DND-41 (cell line): ENCODE data around the gene BORCS8.
A peak's percentile ranks its signal among the peaks of the same experiment; 100 is the strongest.

Experiments used
- ATAC-seq: fragments of 200-7000 bp; cut with Tn5 transposase; 3 replicates; pipeline ENCODE4 v1.9.1; 2021; ENCODE audit warnings: low read depth; ENCODE audit not compliant: insufficient read depth
- DNase-seq: peaks from one replicate; pipeline ENCODE4 v3.0.0-alpha.2; 2020
- H2AFZ ChIP-seq: 2 replicates; pipeline ENCODE4 v1.6.0; 2012; ENCODE audit warnings: low read depth, low read length
- H3K27ac ChIP-seq: 2 replicates; pipeline ENCODE4 v1.5.1; 2012; ENCODE audit warnings: low read length, inconsistent platforms
- H3K27me3 ChIP-seq: fragments of 200-600 bp; sonication (generic); 2 replicates; pipeline ENCODE4 v1.6.0; 2012; ENCODE audit warnings: low read length, mild to moderate bottlenecking, inconsistent platforms; ENCODE audit not compliant: insufficient read depth, poor library complexity
- H3K36me3 ChIP-seq: 2 replicates; pipeline ENCODE4 v1.5.1; 2012; ENCODE audit warnings: low read length, inconsistent platforms; ENCODE audit not compliant: insufficient read depth
- H3K4me1 ChIP-seq: 2 replicates; pipeline ENCODE4 v1.5.1; 2012; ENCODE audit warnings: mild to moderate bottlenecking, low read length; ENCODE audit not compliant: insufficient read depth
- H3K4me2 ChIP-seq: 2 replicates; pipeline ENCODE4 v1.6.0; 2012; ENCODE audit warnings: mild to moderate bottlenecking, moderate library complexity, low read length, inconsistent platforms; ENCODE audit not compliant: insufficient read depth
- H3K4me3 ChIP-seq, 2 experiments: fragments of 200-600 bp in 1 of 2; shearing (Covaris generic) in 1 of 2; 2 replicates each; pipeline ENCODE4 v1.5.1; 2012 to 2016; ENCODE audit warnings: inconsistent platforms in 2 of 2, low read length in 2 of 2, mild to moderate bottlenecking in 2 of 2, low read depth in 1 of 2, moderate library complexity in 1 of 2
- H3K79me2 ChIP-seq: 2 replicates; pipeline ENCODE4 v1.6.0; 2012; ENCODE audit warnings: low read length, inconsistent platforms; ENCODE audit not compliant: insufficient read depth
- H3K9ac ChIP-seq: 2 replicates; pipeline ENCODE4 v1.6.0; 2012; ENCODE audit warnings: low read depth, mild to moderate bottlenecking, inconsistent platforms, low read length, moderate library complexity
- H3K9me3 ChIP-seq: 2 replicates; pipeline ENCODE4 v1.5.1; 2012; ENCODE audit warnings: low read length, moderate library complexity, mild to moderate bottlenecking, inconsistent platforms; ENCODE audit not compliant: insufficient read depth, severe bottlenecking
- H4K20me1 ChIP-seq: 2 replicates; pipeline ENCODE4 v1.6.0; 2012; ENCODE audit warnings: low read length; ENCODE audit not compliant: insufficient read depth
- CTCF ChIP-seq: IDR thresholded peaks from 2 replicates; pipeline ENCODE4 v1.5.1; 2012; ENCODE audit warnings: borderline replicate concordance, low read length, moderate library complexity, mild to moderate bottlenecking; ENCODE audit not compliant: poor library complexity, severe bottlenecking; ENCODE audit errors: extremely low read depth
- EZH2 ChIP-seq: IDR thresholded peaks from 3 replicates; pipeline ENCODE4 v1.6.1; 2012; ENCODE audit warnings: borderline replicate concordance, low read depth, mild to moderate bottlenecking, moderate library complexity, low read length, inconsistent platforms; ENCODE audit not compliant: severe bottlenecking

The BORCS8 gene

GRCh38 chr19:19192078-19192882 is at the start of gene BORCS8, which contains the start of gene RFXANK:
BORCS8 (minus strand) TSS chr19:19192152; CDS start chr19:19192117, 35 bp downstream.
RFXANK (plus strand) TSS chr19:19192258; CDS start chr19:19193947, 1,689 bp downstream.
- Histone ChIP-seq H3K79me2 (peaks cover 60% of the 10 kb centered on the region), H2AFZ (peak within 1 kb of the TSS; percentile 95), H3K9me3 (no peaks in the 10 kb centered on the region), H3K27me3 (no peaks in the 10 kb centered on the region), H3K36me3 (peaks cover 17% of the 10 kb centered on the region), H3K4me3 (peak within 1 kb of the TSS; percentile 64 to 79; a peak in 3 of 4 replicates), H3K4me1 (peaks cover 44% of the 10 kb centered on the region), H4K20me1 (peaks cover 19% of the 10 kb centered on the region), H3K27ac (peak within 1 kb of the TSS; percentile 86), H3K4me2 (peak within 1 kb of the TSS; percentile 78), H3K9ac (peak within 1 kb of the TSS; percentile 80)
- DNase-seq: peak; percentile 100
- peak; percentile 90 for ATAC-seq
- no peak for TF ChIP-seq EZH2
- TF ChIP-seq CTCF: no peak

- Histone ChIP-seq H3K36me3 (no peaks in the 10 kb centered on the region), H3K4me3 (no peak overlapping the region), H4K20me1 (no peaks in the 10 kb centered on the region), H3K27ac (no peak overlapping the region), H3K27me3 (no peaks in the 10 kb centered on the region), H3K9me3 (peaks cover 3% of the 10 kb centered on the region), H3K4me2 (no peak overlapping the region), H2AFZ (no peak overlapping the region), H3K9ac (no peak overlapping the region), H3K79me2 (no peaks in the 10 kb centered on the region), H3K4me1 (no peaks in the 10 kb centered on the region)
- DNase-seq: no peak
- no peak for ATAC-seq
- TF ChIP-seq EZH2: no peak
- no peak for TF ChIP-seq CTCF
Observed at GRCh38 chr19:19240476-19240875, 48.5 kb upstream of the BORCS8 start.

- Histone ChIP-seq H3K27me3 (no peaks in the 10 kb centered on the region), H3K4me1 (no peaks in the 10 kb centered on the region), H3K79me2 (no peaks in the 10 kb centered on the region), H4K20me1 (no peaks in the 10 kb centered on the region), H3K4me2 (no peak overlapping the region), H3K36me3 (no peaks in the 10 kb centered on the region), H3K27ac (no peak overlapping the region), H3K9ac (no peak overlapping the region), H2AFZ (no peak overlapping the region), H3K9me3 (peaks cover 7% of the 10 kb centered on the region), H3K4me3 (no peak overlapping the region)
- DNase-seq (no peak), ATAC-seq (no peak)
- TF ChIP-seq EZH2 (no peak), CTCF (no peak)
Observed at GRCh38 chr19:19239675-19240074, 47.7 kb upstream of the BORCS8 start.
